ENCODE results near the gene EBP. TPM values are rescaled to one million over a fixed set of nuclear protein-coding genes. Genes with fewer than 3 reads are reported as not detected.

EBP gene
- total RNA-seq, 1 donor from 2014 or later = 93.7 TPM

DNA sequence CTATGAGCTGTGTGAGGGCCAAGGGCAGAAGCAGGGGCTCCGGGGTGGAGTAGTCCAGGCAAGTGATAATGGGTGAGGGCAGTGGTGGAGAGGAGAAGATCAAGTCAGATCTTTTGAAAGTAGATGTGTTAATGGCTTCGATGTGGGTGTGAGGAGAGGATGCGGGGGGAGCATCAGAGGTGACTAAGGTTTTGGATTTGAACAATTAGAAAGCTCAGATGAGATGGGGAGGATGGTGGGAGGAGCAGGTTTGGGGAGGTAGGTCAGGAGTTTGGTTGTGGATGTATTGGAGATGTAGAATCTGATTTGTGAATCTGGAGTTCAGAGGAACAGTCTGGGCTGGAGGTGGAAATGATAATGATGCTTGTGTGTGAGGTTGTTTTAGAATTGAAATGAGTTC lies 41.0 kb upstream of the EBP start:
- H3K4me3 ChIP-seq (ENCODE audit: low read depth, low read length) = no peak overlapping the region
- DNase-seq (ENCODE audit: low read depth) = no peak
- TF ChIP-seq, protein P1, sequence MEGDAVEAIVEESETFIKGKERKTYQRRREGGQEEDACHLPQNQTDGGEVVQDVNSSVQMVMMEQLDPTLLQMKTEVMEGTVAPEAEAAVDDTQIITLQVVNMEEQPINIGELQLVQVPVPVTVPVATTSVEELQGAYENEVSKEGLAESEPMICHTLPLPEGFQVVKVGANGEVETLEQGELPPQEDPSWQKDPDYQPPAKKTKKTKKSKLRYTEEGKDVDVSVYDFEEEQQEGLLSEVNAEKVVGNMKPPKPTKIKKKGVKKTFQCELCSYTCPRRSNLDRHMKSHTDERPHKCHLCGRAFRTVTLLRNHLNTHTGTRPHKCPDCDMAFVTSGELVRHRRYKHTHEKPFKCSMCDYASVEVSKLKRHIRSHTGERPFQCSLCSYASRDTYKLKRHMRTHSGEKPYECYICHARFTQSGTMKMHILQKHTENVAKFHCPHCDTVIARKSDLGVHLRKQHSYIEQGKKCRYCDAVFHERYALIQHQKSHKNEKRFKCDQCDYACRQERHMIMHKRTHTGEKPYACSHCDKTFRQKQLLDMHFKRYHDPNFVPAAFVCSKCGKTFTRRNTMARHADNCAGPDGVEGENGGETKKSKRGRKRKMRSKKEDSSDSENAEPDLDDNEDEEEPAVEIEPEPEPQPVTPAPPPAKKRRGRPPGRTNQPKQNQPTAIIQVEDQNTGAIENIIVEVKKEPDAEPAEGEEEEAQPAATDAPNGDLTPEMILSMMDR (conservative IDR thresholded peaks at IDR 0.05; ENCODE audit: low read depth, low read length) = no peak

DNA sequence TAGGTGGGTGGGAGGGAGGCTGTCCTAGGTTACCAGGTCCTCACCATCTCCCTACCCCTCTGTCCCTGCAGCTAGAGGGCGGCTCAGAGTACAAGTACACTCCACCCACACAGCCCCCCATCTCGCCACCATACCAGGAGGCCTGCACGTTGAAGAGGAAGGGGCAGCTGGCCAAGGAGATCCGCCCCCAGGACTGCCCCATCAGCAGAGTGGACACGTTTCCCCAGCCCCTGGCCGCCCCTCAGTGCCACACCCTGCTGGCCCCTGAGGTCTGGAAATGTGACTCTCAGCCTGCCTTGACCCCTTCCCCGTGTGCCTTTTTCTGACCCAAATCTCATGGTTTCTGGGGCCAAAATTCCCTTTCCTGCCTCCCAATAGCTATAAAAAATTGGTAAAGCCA lies 39.1 kb upstream of the EBP start:
- no peak for DNase-seq (ENCODE audit: low read depth)
- TF ChIP-seq, protein P1 (conservative IDR thresholded peaks at IDR 0.05; ENCODE audit: low read depth, low read length) = no peak
- no peak overlapping the region for H3K4me3 ChIP-seq (ENCODE audit: low read depth, low read length)

DNA sequence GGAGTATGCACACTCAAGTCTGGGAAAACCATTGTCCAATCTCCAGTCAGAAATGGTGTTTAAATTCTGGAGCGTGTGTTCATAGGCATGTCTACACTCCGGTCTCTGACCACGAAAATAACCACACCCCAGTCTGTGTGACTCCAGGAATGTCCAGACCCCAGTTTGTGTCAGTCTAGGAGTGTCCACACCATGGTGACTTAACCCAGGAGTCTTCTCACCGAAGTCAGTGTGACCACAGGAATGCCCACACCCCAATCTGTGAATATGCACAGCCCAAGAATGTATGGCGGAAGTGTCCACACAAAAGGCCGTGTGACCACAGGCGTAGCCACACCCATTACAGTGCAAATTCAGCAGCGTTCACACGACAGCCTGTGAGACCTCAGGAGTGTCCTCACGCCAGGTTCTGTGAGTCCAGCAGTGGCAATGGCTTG lies 34.2 kb upstream of the EBP start:
- TF ChIP-seq, protein P1 (conservative IDR thresholded peaks at IDR 0.05; ENCODE audit: low read depth, low read length) = no peak
- peak; percentile 59 for DNase-seq (ENCODE audit: low read depth)

DNA sequence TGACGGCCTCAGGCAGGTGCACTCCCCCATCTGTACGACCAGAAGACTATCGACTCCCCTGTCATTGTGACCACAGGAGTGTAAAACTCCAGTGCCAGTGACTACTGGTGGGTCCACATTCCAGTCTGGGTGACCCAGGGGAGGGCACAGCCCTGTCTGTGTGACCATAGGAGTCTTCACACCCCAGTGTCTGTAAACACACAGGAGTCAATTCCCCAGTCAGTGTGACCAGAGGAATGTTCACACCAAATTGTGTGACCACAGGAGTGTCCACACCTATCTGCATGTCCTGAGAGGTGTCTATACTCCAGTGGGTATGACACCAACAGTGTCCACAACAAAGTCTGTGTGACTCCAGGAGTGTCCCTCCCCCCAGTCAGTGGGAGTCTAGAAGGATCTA lies 33.6 kb upstream of the EBP start:
- TF ChIP-seq, protein P1 (conservative IDR thresholded peaks at IDR 0.05; ENCODE audit: low read depth, low read length) = no peak
- no peak for DNase-seq (ENCODE audit: low read depth)
- H3K4me3 ChIP-seq (ENCODE audit: low read depth, low read length) = no peak overlapping the region

More for the DNA sequence above, 34.2 kb upstream of the EBP start:
- no peak overlapping the region for H3K4me3 ChIP-seq (ENCODE audit: low read depth, low read length)

DNA sequence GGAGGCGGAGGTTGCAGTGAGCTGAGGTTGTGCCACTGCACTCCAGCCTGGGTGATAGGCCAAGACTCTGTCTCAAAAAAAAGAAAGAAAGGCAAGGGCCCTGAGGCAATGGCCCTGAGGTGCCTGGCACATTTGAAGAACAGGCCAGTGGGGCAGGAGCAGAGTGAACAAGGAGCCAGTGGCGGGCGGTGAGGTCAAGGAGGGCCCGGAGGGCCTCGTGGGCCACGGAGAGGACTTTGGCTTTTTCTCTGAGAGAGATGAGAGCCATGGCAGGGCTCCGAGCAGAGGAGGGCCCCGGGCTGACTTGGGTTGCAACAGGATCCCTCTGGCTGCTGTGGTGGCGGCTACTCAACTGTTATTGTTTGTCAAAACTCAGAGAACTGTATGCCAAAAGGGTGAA lies 32.3 kb upstream of the EBP start:
- no peak for DNase-seq (ENCODE audit: low read depth)
- TF ChIP-seq, protein P1 (conservative IDR thresholded peaks at IDR 0.05; ENCODE audit: low read depth, low read length) = no peak
- no peak overlapping the region for H3K4me3 ChIP-seq (ENCODE audit: low read depth, low read length)

DNA sequence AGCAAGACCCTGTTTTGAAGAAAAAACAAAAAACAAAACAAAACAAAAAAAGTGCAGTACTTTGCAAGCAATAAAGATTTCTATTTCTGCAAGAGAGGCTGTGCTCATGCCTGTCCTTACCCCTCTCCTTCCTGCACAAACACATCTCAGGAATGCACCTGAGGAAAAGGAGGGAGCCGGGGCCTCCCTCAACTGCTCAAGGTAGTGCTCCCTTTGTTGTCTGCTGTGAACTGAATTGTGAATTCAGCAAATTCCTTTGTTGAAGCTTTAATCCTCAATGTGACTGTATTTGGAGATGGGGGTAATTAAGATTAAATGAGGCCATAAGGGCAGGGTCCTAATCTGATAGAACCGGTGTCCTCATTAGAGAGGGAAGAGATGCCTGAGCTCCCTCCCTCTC lies 31.7 kb upstream of the EBP start:
- no peak for DNase-seq (ENCODE audit: low read depth)
- no peak overlapping the region for H3K4me3 ChIP-seq (ENCODE audit: low read depth, low read length)
- TF ChIP-seq, protein P1 (conservative IDR thresholded peaks at IDR 0.05; ENCODE audit: low read depth, low read length) = no peak

DNA sequence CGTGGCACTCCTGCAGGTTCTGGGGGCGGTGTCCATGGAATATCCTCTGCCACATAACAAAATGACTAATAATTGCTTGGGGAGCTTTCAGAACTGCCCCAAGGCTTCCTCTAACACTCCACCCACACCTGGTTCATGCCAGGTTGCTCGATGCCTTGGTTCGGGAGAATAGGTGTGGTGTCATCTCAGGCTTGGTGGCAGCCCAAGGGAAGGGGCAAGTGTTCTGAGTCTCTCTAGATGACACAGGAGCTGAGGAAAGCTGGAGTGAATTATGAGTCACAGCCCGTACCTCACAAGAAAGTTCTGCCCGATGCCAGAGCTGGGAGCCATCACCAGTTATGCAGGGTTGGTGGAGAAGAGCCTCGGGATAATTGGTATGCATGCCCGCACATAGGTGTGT lies 30.9 kb upstream of the EBP start:
- TF ChIP-seq, protein P1 (conservative IDR thresholded peaks at IDR 0.05; ENCODE audit: low read depth, low read length) = no peak
- DNase-seq (ENCODE audit: low read depth) = no peak
- H3K4me3 ChIP-seq (ENCODE audit: low read depth, low read length) = no peak overlapping the region

Data from epithelial cell of proximal tubule (primary cell).